Neural progenitor cell (in vitro differentiated cells): ENCODE measurements around the gene REXO1. TPM values are rescaled to one million over a fixed set of nuclear protein-coding genes. Genes with fewer than 3 reads are reported as not detected.

ENCODE experiments used
- DNase-seq: peaks from one replicate; pipeline ENCODE4 v3.0.0-alpha.2; 2016; ENCODE audit warnings: low spot score
- H2AFZ ChIP-seq: fragments of 200-600 bp; sonication (generic); replicated peaks from 2 replicates; pipeline ENCODE4 v1.6.1; 2016; ENCODE audit warnings: antibody characterized with exemption
- H3F3A ChIP-seq: fragments of 200-600 bp; sonication (generic); 2 replicates; pipeline ENCODE4 v1.6.1; 2016; ENCODE audit warnings: antibody characterized with exemption, low read depth
- H3K27ac ChIP-seq: fragments of 200-600 bp; sonication (generic); 2 replicates; pipeline ENCODE4 v1.5.1; 2016; ENCODE audit warnings: mild to moderate bottlenecking
- H3K27me3 ChIP-seq: fragments of 200-600 bp; sonication (generic); 2 replicates; pipeline ENCODE4 v1.6.1; 2016; ENCODE audit warnings: mild to moderate bottlenecking, moderate library complexity
- H3K36me3 ChIP-seq: fragments of 200-600 bp; sonication (generic); 2 replicates; pipeline ENCODE4 v1.5.1; 2016
- H3K4me1 ChIP-seq: fragments of 200-600 bp; sonication (generic); 2 replicates; pipeline ENCODE4 v1.6.1; 2016; ENCODE audit warnings: mixed run types
- H3K4me2 ChIP-seq: fragments of 200-600 bp; sonication (generic); 2 replicates; pipeline ENCODE4 v1.6.1; 2016
- H3K4me3 ChIP-seq: fragments of 200-600 bp; sonication (generic); 2 replicates; pipeline ENCODE4 v1.5.1; 2016
- H3K79me2 ChIP-seq: fragments of 200-600 bp; sonication (generic); 2 replicates; pipeline ENCODE4 v1.6.1; 2016; ENCODE audit warnings: low read depth
- H3K9ac ChIP-seq: fragments of 200-600 bp; sonication (generic); 2 replicates; pipeline ENCODE4 v1.6.1; 2016
- H3K9me3 ChIP-seq: fragments of 200-600 bp; sonication (generic); 2 replicates; pipeline ENCODE4 v1.5.1; 2016; ENCODE audit warnings: low read depth
- H4K20me1 ChIP-seq: fragments of 200-600 bp; sonication (generic); 2 replicates; pipeline ENCODE4 v1.6.1; 2016; ENCODE audit warnings: low read depth
- H3K27ac Mint-ChIP-seq: 3 replicates; pipeline ENCODE4 v1.8.0; 2021; ENCODE audit warnings: mixed read lengths
- H3K27me3 Mint-ChIP-seq: 2 replicates; pipeline ENCODE4 v1.8.0; 2022; ENCODE audit warnings: low read depth, mild to moderate bottlenecking, inconsistent platforms, moderate library complexity, mixed read lengths; ENCODE audit not compliant: insufficient read depth
- H3K36me3 Mint-ChIP-seq: 3 replicates; pipeline ENCODE4 v1.8.0; 2021; ENCODE audit warnings: mixed read lengths
- H3K4me1 Mint-ChIP-seq: 3 replicates; pipeline ENCODE4 v1.8.0; 2021; ENCODE audit warnings: mixed read lengths
- H3K4me3 Mint-ChIP-seq: 3 replicates; pipeline ENCODE4 v1.8.0; 2021; ENCODE audit warnings: mild to moderate bottlenecking, moderate library complexity, mixed read lengths
- H3K9me3 Mint-ChIP-seq: 3 replicates; pipeline ENCODE4 v1.8.0; 2020; ENCODE audit warnings: mixed read lengths
- CTCF ChIP-seq: fragments of 200-600 bp; sonication (generic); IDR thresholded peaks from 2 replicates; pipeline ENCODE4 v1.5.1; 2017; ENCODE audit warnings: antibody characterized with exemption, mild to moderate bottlenecking
- EZH2 ChIP-seq: fragments of 200-600 bp; sonication (generic); IDR thresholded peaks from 2 replicates; pipeline ENCODE4 v1.6.1; 2017; ENCODE audit warnings: antibody characterized with exemption, mild to moderate bottlenecking, moderate library complexity
- EZH2phosphoT487 ChIP-seq: fragments of 200-600 bp; sonication (generic); IDR thresholded peaks from 2 replicates; pipeline ENCODE4 v1.6.1; 2017; ENCODE audit warnings: antibody characterized with exemption
- total RNA-seq: library from RNA; depleted of rRNA; stranded (reverse); fragments of >200 nt; gene quantifications from 2 replicates; pipeline ENCODE4 v1.2.3, GENCODE V29; 2015; ENCODE audit warnings: low replicate concordance

Gene REXO1
- total RNA-seq, 1 donor from 2014 or later, result 38.7 TPM

GRCh38 chr19:1807695-1808394, 40.4 kb downstream of the REXO1 start:
- H3K4me1 Mint-ChIP-seq, result peaks cover 8% of the 10 kb centered on the region
- H3K79me2 ChIP-seq, result no peaks in the 10 kb centered on the region

GRCh38 chr19:1807030-1807694, 41.1 kb downstream of the REXO1 start:
- Mint-ChIP-seq H3K4me3 (no peak overlapping the region), H3K4me1 (peaks cover 3% of the 10 kb centered on the region), H3K9me3 (no peaks in the 10 kb centered on the region), H3K36me3 (no peaks in the 10 kb centered on the region), H3K27me3 (peaks cover 17% of the 10 kb centered on the region), H3K27ac (no peak overlapping the region)
- no peaks in the 10 kb centered on the region for H3K9me3 ChIP-seq
- no peaks in the 10 kb centered on the region for H3K36me3 ChIP-seq
- no peak overlapping the region for H3K27ac ChIP-seq
- H3K4me1 ChIP-seq, result no peaks in the 10 kb centered on the region
- H3K9ac ChIP-seq, result no peak overlapping the region
- H4K20me1 ChIP-seq, result no peaks in the 10 kb centered on the region
- no peak overlapping the region for H2AFZ ChIP-seq
- peaks cover 15% of the 10 kb centered on the region for H3K27me3 ChIP-seq
- TF ChIP-seq EZH2, result no peak
- no peak for TF ChIP-seq CTCF
- TF ChIP-seq EZH2phosphoT487, result no peak
- H3K79me2 ChIP-seq, result no peaks in the 10 kb centered on the region
- H3K4me3 ChIP-seq, result no peak overlapping the region
- H3F3A ChIP-seq, result peaks cover 2% of the 10 kb centered on the region
- no peak for DNase-seq
- H3K4me2 ChIP-seq, result no peak overlapping the region

More at GRCh38 chr19:1807695-1808394, 40.4 kb downstream of the REXO1 start:
- Histone ChIP-seq H3K9ac (no peak overlapping the region), H3K4me1 (no peaks in the 10 kb centered on the region), H3K9me3 (no peaks in the 10 kb centered on the region), H3K4me2 (no peak overlapping the region), H2AFZ (no peak overlapping the region), H3K4me3 (no peak overlapping the region), H3K27ac (no peak overlapping the region), H4K20me1 (no peaks in the 10 kb centered on the region), H3F3A (peaks cover 2% of the 10 kb centered on the region), H3K36me3 (no peaks in the 10 kb centered on the region), H3K27me3 (peaks cover 17% of the 10 kb centered on the region)
- Mint-ChIP-seq H3K36me3 (no peaks in the 10 kb centered on the region), H3K9me3 (no peaks in the 10 kb centered on the region), H3K27me3 (peaks cover 19% of the 10 kb centered on the region), H3K27ac (no peak overlapping the region), H3K4me3 (no peak overlapping the region)
- no peak for DNase-seq
- TF ChIP-seq EZH2 (no peak), CTCF (no peak), EZH2phosphoT487 (no peak)

GRCh38 chr19:1806184-1807029, 41.9 kb downstream of the REXO1 start:
- Histone ChIP-seq H3K9ac (no peak overlapping the region), H2AFZ (no peak overlapping the region), H3K79me2 (no peaks in the 10 kb centered on the region), H3K36me3 (no peaks in the 10 kb centered on the region), H3K27me3 (peaks cover 7% of the 10 kb centered on the region), H3F3A (peaks cover 2% of the 10 kb centered on the region), H3K4me1 (no peaks in the 10 kb centered on the region), H3K27ac (no peak overlapping the region), H3K4me3 (no peak overlapping the region), H3K9me3 (no peaks in the 10 kb centered on the region), H4K20me1 (no peaks in the 10 kb centered on the region), H3K4me2 (no peak overlapping the region)
- H3K9me3 Mint-ChIP-seq, result no peaks in the 10 kb centered on the region
- no peak for TF ChIP-seq CTCF
- no peak for TF ChIP-seq EZH2
- no peak for TF ChIP-seq EZH2phosphoT487
- H3K4me1 Mint-ChIP-seq, result peaks cover 3% of the 10 kb centered on the region
- H3K36me3 Mint-ChIP-seq, result no peaks in the 10 kb centered on the region
- no peak overlapping the region for H3K4me3 Mint-ChIP-seq
- peaks cover 17% of the 10 kb centered on the region for H3K27me3 Mint-ChIP-seq
- DNase-seq, result no peak
- no peak overlapping the region for H3K27ac Mint-ChIP-seq
